Fibroblast of mammary gland (primary cell): Measurements from ENCODE around the gene UNC93B1.

Experiments
- DNase-seq: peaks from one replicate; pipeline ENCODE4 v3.0.0-alpha.2; 2010; ENCODE audit warnings: low read depth
- H3K4me3 ChIP-seq: 2 replicates; pipeline ENCODE4 v1.5.1; 2011; ENCODE audit warnings: low read depth, mild to moderate bottlenecking, low read length, moderate library complexity; ENCODE audit not compliant: control insufficient read depth
- TF ChIP-seq, protein P1 (sequence below): conservative IDR thresholded peaks from 2 replicates; pipeline ENCODE4 v1.5.1; 2011; ENCODE audit warnings: low read depth, low read length, inconsistent platforms; ENCODE audit not compliant: control insufficient read depth, insufficient read depth

UNC93B1 gene

GRCh38 chr11:68030318-68031143, 26.6 kb upstream of the UNC93B1 start, which contains the start of gene NDUFS8:
Gene NDUFS8 (plus strand): TSS chr11:68030681. CDS start chr11:68032152, 1,471 bp downstream.
- TF ChIP-seq, protein P1, sequence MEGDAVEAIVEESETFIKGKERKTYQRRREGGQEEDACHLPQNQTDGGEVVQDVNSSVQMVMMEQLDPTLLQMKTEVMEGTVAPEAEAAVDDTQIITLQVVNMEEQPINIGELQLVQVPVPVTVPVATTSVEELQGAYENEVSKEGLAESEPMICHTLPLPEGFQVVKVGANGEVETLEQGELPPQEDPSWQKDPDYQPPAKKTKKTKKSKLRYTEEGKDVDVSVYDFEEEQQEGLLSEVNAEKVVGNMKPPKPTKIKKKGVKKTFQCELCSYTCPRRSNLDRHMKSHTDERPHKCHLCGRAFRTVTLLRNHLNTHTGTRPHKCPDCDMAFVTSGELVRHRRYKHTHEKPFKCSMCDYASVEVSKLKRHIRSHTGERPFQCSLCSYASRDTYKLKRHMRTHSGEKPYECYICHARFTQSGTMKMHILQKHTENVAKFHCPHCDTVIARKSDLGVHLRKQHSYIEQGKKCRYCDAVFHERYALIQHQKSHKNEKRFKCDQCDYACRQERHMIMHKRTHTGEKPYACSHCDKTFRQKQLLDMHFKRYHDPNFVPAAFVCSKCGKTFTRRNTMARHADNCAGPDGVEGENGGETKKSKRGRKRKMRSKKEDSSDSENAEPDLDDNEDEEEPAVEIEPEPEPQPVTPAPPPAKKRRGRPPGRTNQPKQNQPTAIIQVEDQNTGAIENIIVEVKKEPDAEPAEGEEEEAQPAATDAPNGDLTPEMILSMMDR: no peak
- peak; percentile 99 for DNase-seq
- peak within 1 kb of the TSS; percentile 58 for H3K4me3 ChIP-seq

GRCh38 chr11:68028802-68029545, 25.1 kb upstream of the UNC93B1 start:
- DNase-seq: peak; percentile 80
- TF ChIP-seq, protein P1: no peak
- no peak overlapping the region for H3K4me3 ChIP-seq

- TF ChIP-seq, protein P1: no peak
- no peak overlapping the region for H3K4me3 ChIP-seq
- no peak for DNase-seq
Measured at GRCh38 chr11:68027667-68028066, 23.8 kb upstream of the UNC93B1 start.

DNA sequence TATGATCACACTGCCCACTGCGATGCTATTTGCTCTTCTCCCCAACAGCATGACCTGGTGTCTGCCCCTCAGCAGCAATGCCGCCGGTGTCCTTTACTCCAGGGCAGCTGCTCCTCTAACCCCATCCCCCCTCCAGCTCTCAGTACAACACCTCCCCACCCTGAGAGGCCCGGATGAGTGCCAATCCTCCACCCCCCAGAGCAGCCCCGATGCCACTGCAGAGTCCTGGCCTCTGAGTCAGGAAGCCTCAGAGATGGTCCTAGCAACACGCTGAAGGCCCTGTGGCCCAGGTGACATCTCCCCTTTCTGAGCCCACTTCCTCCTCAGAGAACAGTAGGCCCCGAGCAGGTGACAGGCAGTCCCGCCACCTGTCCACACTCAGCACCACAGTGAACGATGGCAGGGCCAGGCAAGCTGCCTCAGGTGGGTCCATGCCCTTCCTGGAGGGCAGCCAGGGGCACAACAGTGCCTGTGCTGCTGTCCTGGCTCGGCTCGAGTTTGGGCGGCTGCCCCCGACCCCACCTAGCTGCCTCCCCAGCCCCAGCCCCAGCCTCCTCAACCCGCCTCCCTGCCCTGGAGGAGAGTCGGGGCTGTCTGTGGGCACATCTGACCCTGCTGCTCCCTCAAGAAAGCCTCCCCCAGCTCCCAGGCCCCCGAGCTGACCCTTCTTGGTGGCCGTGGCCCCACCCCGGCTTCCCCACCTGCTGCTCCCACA, 22.7 kb upstream of the UNC93B1 start:
- TF ChIP-seq, protein P1: no peak
- H3K4me3 ChIP-seq: no peak overlapping the region
- no peak for DNase-seq

DNA sequence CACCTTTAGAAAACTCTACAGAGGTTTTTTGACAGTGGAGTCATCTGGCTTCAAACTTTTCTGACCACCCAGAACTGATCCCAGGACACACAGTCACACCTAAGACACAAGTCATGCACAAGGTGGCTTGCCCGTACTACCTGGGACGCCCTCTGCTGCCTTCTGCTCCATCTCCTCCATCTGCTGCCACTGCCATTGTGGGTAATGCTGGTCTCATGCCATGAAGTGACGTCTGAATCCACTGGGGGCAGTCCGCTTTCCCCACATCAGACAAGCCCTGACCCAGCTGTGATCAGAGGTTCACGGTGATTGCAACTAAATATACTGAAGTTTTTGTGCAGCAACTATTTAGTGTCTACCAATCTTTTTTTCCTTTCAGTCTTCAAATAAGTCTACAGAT, 21.1 kb upstream of the UNC93B1 start:
- TF ChIP-seq, protein P1: no peak
- no peak for DNase-seq
- no peak overlapping the region for H3K4me3 ChIP-seq

GRCh38 chr11:68024508-68024907, 20.6 kb upstream of the UNC93B1 start:
- no peak for DNase-seq
- no peak overlapping the region for H3K4me3 ChIP-seq
- TF ChIP-seq, protein P1: no peak
